Stimulated activated CD4-positive, alpha-beta T cell treated with anti-CD3 and anti-CD28 coated beads, Interleukin-12 subunit alpha, Interleukin-12 subunit beta, amount 100 ng/mL, for 4 hours (primary cell): ENCODE results near the gene SULT1C3.

Experiments
- DNase-seq: peaks from one replicate; pipeline ENCODE4 v3.0.0-alpha.2; 2020

Gene SULT1C3

GRCh38 chr2:108239786-108240185 is at the start of gene SULT1C3:
Gene SULT1C3 (plus strand): TSS chr2:108239968. CDS start chr2:108247195, 7,227 bp downstream.
- no peak for DNase-seq

GRCh38 chr2:108193251-108193650 is 46.5 kb upstream of the SULT1C3 start:
- no peak for DNase-seq

GRCh38 chr2:108194409-108195132 is 45.2 kb upstream of the SULT1C3 start:
- no peak for DNase-seq

GRCh38 chr2:108195133-108195439 is 44.7 kb upstream of the SULT1C3 start:
- DNase-seq = no peak

- no peak for DNase-seq
Measured at GRCh38 chr2:108199726-108200125, 40.0 kb upstream of the SULT1C3 start.

- no peak for DNase-seq
Measured at GRCh38 chr2:108200569-108200968, 39.2 kb upstream of the SULT1C3 start.

- no peak for DNase-seq
Measured at GRCh38 chr2:108212671-108213070, 27.1 kb upstream of the SULT1C3 start.

GRCh38 chr2:108215794-108216211 is 24.0 kb upstream of the SULT1C3 start:
- DNase-seq = no peak

GRCh38 chr2:108217211-108217610 is 22.6 kb upstream of the SULT1C3 start:
- DNase-seq = no peak

- DNase-seq = no peak
Measured at GRCh38 chr2:108219688-108220087, 20.1 kb upstream of the SULT1C3 start.

GRCh38 chr2:108220191-108220590 is 19.6 kb upstream of the SULT1C3 start:
- no peak for DNase-seq

GRCh38 chr2:108220942-108221541 is 18.7 kb upstream of the SULT1C3 start:
- DNase-seq = no peak

GRCh38 chr2:108222261-108222660 is 17.5 kb upstream of the SULT1C3 start:
- DNase-seq = no peak

GRCh38 chr2:108223573-108223972 is 16.2 kb upstream of the SULT1C3 start:
- no peak for DNase-seq

- DNase-seq = no peak
Measured at GRCh38 chr2:108224022-108224421, 15.7 kb upstream of the SULT1C3 start.

- no peak for DNase-seq
Measured at GRCh38 chr2:108226564-108226963, 13.2 kb upstream of the SULT1C3 start.

GRCh38 chr2:108228006-108228405 is 11.8 kb upstream of the SULT1C3 start:
- no peak for DNase-seq

GRCh38 chr2:108228537-108228936 is 11.2 kb upstream of the SULT1C3 start:
- DNase-seq = no peak

- DNase-seq = no peak
Measured at GRCh38 chr2:108229875-108230274, 9.9 kb upstream of the SULT1C3 start.

- DNase-seq = no peak
Measured at GRCh38 chr2:108235577-108235976, 4.2 kb upstream of the SULT1C3 start.

GRCh38 chr2:108236676-108237335 is 3.0 kb upstream of the SULT1C3 start:
- no peak for DNase-seq

GRCh38 chr2:108240966-108241365 is 1.2 kb downstream of the SULT1C3 start:
- DNase-seq = no peak

GRCh38 chr2:108243566-108243965 is 3.8 kb downstream of the SULT1C3 start:
- no peak for DNase-seq

- DNase-seq = no peak
Measured at GRCh38 chr2:108244667-108245414, 5.1 kb downstream of the SULT1C3 start.
